ENCODE data around the gene PHLDB1.
"Not testable (repeated sequence)": the region's sequence is repeated elsewhere in the genome, so short reads cannot be mapped to it uniquely, and the experiment has no call there.

DNA sequence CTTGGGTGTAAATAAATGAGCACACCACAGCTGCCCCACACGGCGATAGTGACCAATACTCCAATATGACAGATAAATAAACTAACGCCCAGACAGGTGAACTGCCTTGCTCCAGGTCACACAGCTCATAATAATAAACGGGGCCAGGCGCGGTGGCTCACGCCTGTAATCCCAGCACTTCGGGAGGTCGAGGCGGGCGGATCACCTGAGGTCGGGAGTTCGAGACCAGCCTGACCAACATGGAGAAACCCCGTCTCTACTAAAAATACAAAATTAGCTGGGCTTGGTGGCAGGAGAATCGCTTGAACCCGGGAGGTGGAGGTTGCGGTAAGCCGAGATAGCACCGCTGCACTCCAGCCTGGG lies 4.0 kb downstream of the PHLDB1 start:
- TF ChIP-seq CTCF, POLR2A (IDR thresholded peaks at IDR 0.05): not testable (repeated sequence)
